GM19023 (cell line): ENCODE data around the gene SLBP.

Experiments
- ATAC-seq: cut with Tn5 transposase; IDR thresholded peaks from one replicate; pipeline ENCODE4 v1.9.1; 2021; ENCODE audit warnings: mild to moderate bottlenecking, moderate library complexity; ENCODE audit not compliant: unreplicated experiment

SLBP gene

GRCh38 chr4:1712216-1713002, at the start of gene SLBP:
Gene SLBP (minus strand): TSS chr4:1712319. CDS start chr4:1712188, 131 bp downstream.
- peak; percentile 77 for ATAC-seq

- no peak for ATAC-seq
These were observed 49.1 kb upstream of the SLBP start for GRCh38 chr4:1761130-1761689.

GRCh38 chr4:1760521-1761071, 48.5 kb upstream of the SLBP start:
- ATAC-seq = no peak

- ATAC-seq = no peak
These were observed 47.7 kb upstream of the SLBP start for GRCh38 chr4:1759818-1760223.

- no peak for ATAC-seq
These were observed 47.2 kb upstream of the SLBP start for GRCh38 chr4:1759170-1759817.

- no peak for ATAC-seq
These were observed 46.4 kb upstream of the SLBP start for GRCh38 chr4:1758306-1759121.

- ATAC-seq = no peak
These were observed 45.7 kb upstream of the SLBP start for GRCh38 chr4:1757836-1758235.

- ATAC-seq = no peak
These were observed 45.0 kb upstream of the SLBP start for GRCh38 chr4:1756893-1757779.

GRCh38 chr4:1756079-1756478, 44.0 kb upstream of the SLBP start:
- no peak for ATAC-seq

- no peak for ATAC-seq
These were observed 43.2 kb upstream of the SLBP start for GRCh38 chr4:1755297-1755696.

- no peak for ATAC-seq
These were observed 42.2 kb upstream of the SLBP start for GRCh38 chr4:1754336-1754735.

GRCh38 chr4:1753697-1754311, 41.7 kb upstream of the SLBP start:
- no peak for ATAC-seq

GRCh38 chr4:1753294-1753696, 41.2 kb upstream of the SLBP start:
- ATAC-seq = no peak

- no peak for ATAC-seq
These were observed 40.3 kb upstream of the SLBP start for GRCh38 chr4:1752284-1753041.

- ATAC-seq = no peak
These were observed 39.8 kb upstream of the SLBP start for GRCh38 chr4:1751919-1752283.

- no peak for ATAC-seq
These were observed 39.2 kb upstream of the SLBP start for GRCh38 chr4:1751155-1751918.

- ATAC-seq = no peak
These were observed 38.4 kb upstream of the SLBP start for GRCh38 chr4:1750381-1751154.
